GM23248 (cell line): ENCODE data around the gene SUSD4.

Experiments
- EZH2 ChIP-seq: fragments of 200-600 bp; sonication (generic); IDR thresholded peaks from 2 replicates; pipeline ENCODE4 v1.6.1; 2018; ENCODE audit warnings: antibody characterized with exemption, mild to moderate bottlenecking; ENCODE audit not compliant: insufficient read depth, poor library complexity, severe bottlenecking
- EZH2phosphoT487 ChIP-seq: fragments of 200-600 bp; sonication (generic); IDR thresholded peaks from 2 replicates; pipeline ENCODE4 v1.6.1; 2018; ENCODE audit warnings: antibody characterized with exemption, moderate library complexity, mild to moderate bottlenecking, low read depth; ENCODE audit not compliant: insufficient read depth

- TF ChIP-seq EZH2 (no peak), EZH2phosphoT487 (no peak)
Measured at GRCh38 chr1:223230161-223230881, 133.7 kb downstream of the SUSD4 start.
